ENCODE data around the gene SPEG.

Gene SPEG

GRCh38 chr2:219517954-219518778 lies 83.5 kb downstream of the SPEG start:
- no peak for DNase-seq

GRCh38 chr2:219519526-219519916 lies 84.9 kb downstream of the SPEG start:
- DNase-seq: no peak

- no peak for DNase-seq
These were observed 85.4 kb downstream of the SPEG start for GRCh38 chr2:219520079-219520478.

- no peak for DNase-seq
These were observed 86.6 kb downstream of the SPEG start for GRCh38 chr2:219521066-219521880.

- DNase-seq: no peak
These were observed 87.7 kb downstream of the SPEG start for GRCh38 chr2:219522111-219523030.

- DNase-seq: no peak
These were observed 88.5 kb downstream of the SPEG start for GRCh38 chr2:219523031-219523671.

GRCh38 chr2:219524817-219525216 lies 90.2 kb downstream of the SPEG start:
- no peak for DNase-seq

GRCh38 chr2:219525533-219526232 lies 91.0 kb downstream of the SPEG start:
- DNase-seq: no peak

- no peak for DNase-seq
These were observed 91.9 kb downstream of the SPEG start for GRCh38 chr2:219526320-219527075.

- DNase-seq: no peak
These were observed 92.4 kb downstream of the SPEG start for GRCh38 chr2:219527076-219527394.

- DNase-seq: no peak
These were observed 92.8 kb downstream of the SPEG start for GRCh38 chr2:219527472-219527871.

GRCh38 chr2:219530048-219530963 lies 95.7 kb downstream of the SPEG start:
- peak; percentile 68 to 83 (median 78) for DNase-seq

- no peak for DNase-seq
These were observed 97.2 kb downstream of the SPEG start for GRCh38 chr2:219531639-219532377.

GRCh38 chr2:219532378-219532649 lies 97.7 kb downstream of the SPEG start:
- DNase-seq: no peak

GRCh38 chr2:219533930-219534661 lies 99.5 kb downstream of the SPEG start:
- no peak for DNase-seq

- DNase-seq: no peak
These were observed 101.8 kb downstream of the SPEG start for GRCh38 chr2:219536425-219536824.

GRCh38 chr2:219536967-219537366 lies 102.3 kb downstream of the SPEG start:
- no peak for DNase-seq

- DNase-seq: no peak
These were observed 103.2 kb downstream of the SPEG start for GRCh38 chr2:219537657-219538488.

All from T-helper 1 cell (primary cell).